Thyroid gland (tissue), 4 donors: ENCODE data around the gene EFCAB5. TPM values are rescaled to one million over a fixed set of nuclear protein-coding genes. Genes with fewer than 3 reads are reported as not detected.
A peak's percentile ranks its signal among the peaks of the same experiment; 100 is the strongest.
"Not testable (repeated sequence)": the region's sequence is repeated elsewhere in the genome, so short reads cannot be mapped to it uniquely, and the experiment has no call there.

Source experiments
- DNase-seq, 2 donors: peaks; one replicate each; pipeline ENCODE4 v3.0.0-alpha.2; 2019
- H3K27ac ChIP-seq, 3 donors: fragments of 200-600 bp; sonication (generic); 1 replicate in 2 of 3; 2 replicates in 1 of 3; pipeline ENCODE4 v1.5.1; 2016 to 2019; ENCODE audit warnings: mild to moderate bottlenecking in 1 of 3, moderate library complexity in 1 of 3
- H3K27me3 ChIP-seq: fragments of 200-600 bp; sonication (generic); one replicate; pipeline ENCODE4 v1.5.1; 2019
- H3K36me3 ChIP-seq, 2 donors: fragments of 200-600 bp; sonication (generic); one replicate each; pipeline ENCODE4 v1.5.1; 2016 to 2019
- H3K4me1 ChIP-seq, 2 donors: fragments of 200-600 bp; sonication (generic); one replicate each; pipeline ENCODE4 v1.5.1; 2017 to 2019
- H3K4me3 ChIP-seq, 3 donors: fragments of 200-600 bp; sonication (generic); replicated peaks in 1 of 3; 1 replicate in 2 of 3; 2 replicates in 1 of 3; pipeline ENCODE4 v1.5.1; 2016; ENCODE audit warnings: mild to moderate bottlenecking in 1 of 3
- H3K9me3 ChIP-seq: fragments of 200-600 bp; sonication (generic); one replicate; pipeline ENCODE4 v1.5.1; 2017
- CTCF ChIP-seq, 6 experiments: fragments of 200-600 bp in 3 of 6; fragments of 450-650 bp in 3 of 6; sonication (generic) in 3 of 6; IDR thresholded peaks; one replicate each; pipeline ENCODE4 v1.5.1; 2016 to 2019; ENCODE audit warnings: antibody characterized with exemption in 6 of 6, mild to moderate bottlenecking in 2 of 6, inconsistent platforms in 1 of 6, moderate library complexity in 1 of 6
- POLR2A ChIP-seq, 2 donors: fragments of 450-650 bp; IDR thresholded peaks; one replicate each; pipeline ENCODE4 v1.6.1; 2017; ENCODE audit warnings: antibody characterized with exemption in 2 of 2, mild to moderate bottlenecking in 2 of 2, moderate library complexity in 1 of 2
- WGBS, 2 donors: methylation state at CpG; one replicate each; pipeline ENCODE4 v1.1.5; 2017; 5-methylcytosine and 5-hydroxymethylcytosine counted together
- intact Hi-C: fragments of 100-400 bp; cut with DNase I; formaldehyde crosslinking; loops from one replicate; pipeline ENCODE4 v1.15.1; 2023
- total RNA-seq, 4 donors: library from RNA; depleted of rRNA; stranded (reverse); fragments of >200 nt; gene quantifications; one replicate each; pipeline ENCODE4 v1.2.3, GENCODE V29; 2016

The EFCAB5 gene
- total RNA-seq, 4 donors from 2014 or later, result 0.56 to 0.98 TPM; not detected in 2

GRCh38 chr17:29929533-29930408, 11.7 kb upstream of the EFCAB5 start, which contains the start of gene SSH2:
Gene SSH2, minus strand, starts transcription at chr17:29930228. Its CDS starts 228 bp downstream, at chr17:29930000.
- 0 to 1% methylated on average over 29 to 50 of the region's 71 CpGs for WGBS, 2 donors
- intact Hi-C loops, result loop anchor here (5.0 to 10.0 kb wide), 2 partner anchors 122 to 345 kb away; partner anchors contain the start of gene GIT1

GRCh38 chr17:29930409-29931010, 10.9 kb upstream of the EFCAB5 start:
- no peaks in the 10 kb centered on the region for H3K36me3 ChIP-seq
- peak; percentile 10 to 13 for DNase-seq
- H3K4me1 ChIP-seq, result peaks cover 27 to 28% of the 10 kb centered on the region in 2 donors
- H3K4me3 ChIP-seq, result peak overlapping the region; percentile 49 to 76 (median 60)
- no peaks in the 10 kb centered on the region for H3K27me3 ChIP-seq
- WGBS, 2 donors, result 1 to 2% methylated on average over 19 to 20 of the region's 20 CpGs
- H3K9me3 ChIP-seq, result no peaks in the 10 kb centered on the region
- H3K27ac ChIP-seq, result peak overlapping the region; percentile 69 to 96 (median 89)
- intact Hi-C loops, result loop anchor here (5.0 to 10.0 kb wide), 2 partner anchors 123 to 346 kb away; partner anchors contain the start of gene GIT1
- TF ChIP-seq POLR2A (IDR thresholded peaks at IDR 0.05), result no peak
- peak in 1 of 6 experiments; percentile 3 for TF ChIP-seq CTCF (IDR thresholded peaks at IDR 0.05)

More at GRCh38 chr17:29929533-29930408, 11.7 kb upstream of the EFCAB5 start, which contains the start of gene SSH2:
- TF ChIP-seq POLR2A (IDR thresholded peaks at IDR 0.05), result peak in 1 of 2 donors; percentile 79
- TF ChIP-seq CTCF (IDR thresholded peaks at IDR 0.05), result no peak
- no peaks in the 10 kb centered on the region for H3K9me3 ChIP-seq
- H3K36me3 ChIP-seq, result no peaks in the 10 kb centered on the region
- peak within 1 kb of the TSS; percentile 69 to 96 (median 89) for H3K27ac ChIP-seq
- H3K4me3 ChIP-seq, result peak within 1 kb of the TSS; percentile 49 to 76 (median 60)
- no peaks in the 10 kb centered on the region for H3K27me3 ChIP-seq
- peak; percentile 91 to 92 for DNase-seq
- peaks cover 27 to 28% of the 10 kb centered on the region in 2 donors for H3K4me1 ChIP-seq

- H3K4me3 ChIP-seq, result no peak overlapping the region
These were observed 10.1 kb upstream of the EFCAB5 start for GRCh38 chr17:29931231-29931932.

GRCh38 chr17:29933379-29933778, 8.1 kb upstream of the EFCAB5 start:
- peaks cover 11 to 15% of the 10 kb centered on the region in 2 donors for H3K4me1 ChIP-seq
- TF ChIP-seq CTCF (IDR thresholded peaks at IDR 0.05) (no peak), POLR2A (IDR thresholded peaks at IDR 0.05) (no peak)
- intact Hi-C loops, result loop anchor here (5.0 to 10.0 kb wide), 2 partner anchors 126 to 349 kb away; partner anchors contain the start of gene GIT1
- H3K27ac ChIP-seq, result no peak overlapping the region
- H3K4me3 ChIP-seq, result no peak overlapping the region
- no peak for DNase-seq
- no peaks in the 10 kb centered on the region for H3K27me3 ChIP-seq
- no peaks in the 10 kb centered on the region for H3K9me3 ChIP-seq
- H3K36me3 ChIP-seq, result no peaks in the 10 kb centered on the region
- WGBS, 2 donors, result 35 to 45% methylated on average over 2 of the region's 2 CpGs

More at GRCh38 chr17:29931231-29931932, 10.1 kb upstream of the EFCAB5 start:
- intact Hi-C loops, result loop anchor here (5.0 to 10.0 kb wide), 2 partner anchors 124 to 347 kb away; partner anchors contain the start of gene GIT1
- H3K36me3 ChIP-seq, result no peaks in the 10 kb centered on the region
- WGBS, 2 donors, result 0 to 1% methylated on average over 3 of the region's 3 CpGs
- DNase-seq, result peak; percentile 62 to 63
- TF ChIP-seq CTCF (IDR thresholded peaks at IDR 0.05), result peak; percentile 76 to 86 (median 80)
- no peak for TF ChIP-seq POLR2A (IDR thresholded peaks at IDR 0.05)
- H3K9me3 ChIP-seq, result no peaks in the 10 kb centered on the region
- H3K4me1 ChIP-seq, result peaks cover 27 to 28% of the 10 kb centered on the region in 2 donors
- peak overlapping the region in 1 of 3 donors; percentile 96 for H3K27ac ChIP-seq
- no peaks in the 10 kb centered on the region for H3K27me3 ChIP-seq

GRCh38 chr17:29935909-29936308, 5.5 kb upstream of the EFCAB5 start:
- not testable (repeated sequence) for H3K4me3 ChIP-seq, H3K9me3 ChIP-seq
- intact Hi-C loops, result loop anchor here (10.0 kb wide), 1 partner anchor 351 kb away; the partner anchor contains the start of gene GIT1

More at GRCh38 chr17:29935909-29936308, 5.5 kb upstream of the EFCAB5 start:
- not testable (repeated sequence) for H3K27ac ChIP-seq, H3K4me1 ChIP-seq, H3K27me3 ChIP-seq, H3K36me3 ChIP-seq, DNase-seq
- WGBS, 2 donors, result 90% methylated on average over 3 of the region's 3 CpGs
